Suprapubic skin (tissue), 4 donors: ENCODE measurements around the gene CCNYL1. TPM values are rescaled to one million over a fixed set of nuclear protein-coding genes. Genes with fewer than 3 reads are reported as not detected.
"Not testable (repeated sequence)": the region's sequence is repeated elsewhere in the genome, so short reads cannot be mapped to it uniquely, and the experiment has no call there.

ENCODE experiments used
- DNase-seq, 2 donors: peaks; one replicate each; pipeline ENCODE4 v3.0.0-alpha.2; 2019; ENCODE audit warnings: low spot score in 2 of 2
- H3K27ac ChIP-seq: fragments of 200-600 bp; sonication (generic); one replicate; pipeline ENCODE4 v1.5.1; 2019
- H3K27me3 ChIP-seq: fragments of 200-600 bp; sonication (generic); one replicate; pipeline ENCODE4 v1.5.1; 2019
- H3K36me3 ChIP-seq: fragments of 200-600 bp; sonication (generic); one replicate; pipeline ENCODE4 v1.5.1; 2019
- H3K4me1 ChIP-seq: fragments of 200-600 bp; sonication (generic); one replicate; pipeline ENCODE4 v1.5.1; 2019
- H3K4me3 ChIP-seq: fragments of 200-600 bp; sonication (generic); one replicate; pipeline ENCODE4 v1.5.1; 2019; ENCODE audit warnings: mild to moderate bottlenecking
- H3K9me3 ChIP-seq: fragments of 200-600 bp; sonication (generic); one replicate; pipeline ENCODE4 v1.5.1; 2019
- CTCF ChIP-seq, 2 donors: fragments of 200-600 bp in 1 of 2; fragments of 450-650 bp in 1 of 2; sonication (generic) in 1 of 2; IDR thresholded peaks; one replicate each; pipeline ENCODE4 v1.5.1; 2016 to 2019; ENCODE audit warnings: antibody characterized with exemption in 2 of 2, mild to moderate bottlenecking in 1 of 2, moderate library complexity in 1 of 2
- EP300 ChIP-seq: sonication (generic); formaldehyde crosslinking; IDR thresholded peaks from one replicate; pipeline ENCODE4 v1.6.1; 2017; ENCODE audit warnings: antibody characterized with exemption
- POLR2A ChIP-seq, 2 donors: fragments of 450-650 bp; IDR thresholded peaks; one replicate each; pipeline ENCODE4 v1.6.1; 2017; ENCODE audit warnings: antibody characterized with exemption in 2 of 2, mild to moderate bottlenecking in 2 of 2, moderate library complexity in 2 of 2
- POLR2AphosphoS5 ChIP-seq, 3 donors: sonication (generic); formaldehyde crosslinking; IDR thresholded peaks; one replicate each; pipeline ENCODE4 v1.6.1; 2017; ENCODE audit warnings: antibody characterized with exemption in 3 of 3
- WGBS: methylation state at CpG from one replicate; pipeline ENCODE4 v1.1.5; 2018; 5-methylcytosine and 5-hydroxymethylcytosine counted together
- total RNA-seq, 4 donors: library from RNA; depleted of rRNA; stranded (reverse); fragments of >200 nt; gene quantifications; one replicate each; pipeline ENCODE4 v1.1.0, GENCODE V29; 2016

Gene CCNYL1
- total RNA-seq, 4 donors from 2014 or later = 3.1 to 11.3 (median 5.4) TPM

GRCh38 chr2:207683438-207683837 lies 28.0 kb upstream of the CCNYL1 start:
- no peak for DNase-seq
- Histone ChIP-seq H3K4me1 (no peaks in the 10 kb centered on the region), H3K4me3 (no peak overlapping the region), H3K27me3 (peaks cover 6% of the 10 kb centered on the region), H3K36me3 (no peaks in the 10 kb centered on the region), H3K9me3 (no peaks in the 10 kb centered on the region), H3K27ac (no peak overlapping the region)
- TF ChIP-seq CTCF (IDR thresholded peaks at IDR 0.05) (no peak), POLR2AphosphoS5 (IDR thresholded peaks at IDR 0.05) (no peak), POLR2A (IDR thresholded peaks at IDR 0.05) (no peak), EP300 (no peak)
- WGBS = 82% methylated on average over 5 of the region's 5 CpGs

- Histone ChIP-seq H3K27ac (no peak overlapping the region), H3K36me3 (no peaks in the 10 kb centered on the region), H3K27me3 (peaks cover 6% of the 10 kb centered on the region), H3K4me1 (no peaks in the 10 kb centered on the region), H3K9me3 (no peaks in the 10 kb centered on the region), H3K4me3 (no peak overlapping the region)
- no peak for TF ChIP-seq EP300
- TF ChIP-seq CTCF (IDR thresholded peaks at IDR 0.05) = no peak
- 66% methylated on average over 3 of the region's 3 CpGs for WGBS
- DNase-seq = no peak
Observed at GRCh38 chr2:207683879-207684627, 27.4 kb upstream of the CCNYL1 start.

GRCh38 chr2:207686812-207687211 lies 24.6 kb upstream of the CCNYL1 start:
- no peaks in the 10 kb centered on the region for H3K36me3 ChIP-seq
- no peak for DNase-seq
- H3K4me1 ChIP-seq = no peaks in the 10 kb centered on the region
- H3K4me3 ChIP-seq = no peak overlapping the region
- no peak overlapping the region for H3K27ac ChIP-seq
- H3K27me3 ChIP-seq = no peaks in the 10 kb centered on the region
- WGBS = 48% methylated on average over 2 of the region's 2 CpGs
- H3K9me3 ChIP-seq = no peaks in the 10 kb centered on the region
- TF ChIP-seq POLR2AphosphoS5 (IDR thresholded peaks at IDR 0.05) (no peak), EP300 (no peak), CTCF (IDR thresholded peaks at IDR 0.05) (no peak), POLR2A (IDR thresholded peaks at IDR 0.05) (no peak)

- Histone ChIP-seq H3K27me3 (no peaks in the 10 kb centered on the region), H3K4me3 (no peak overlapping the region), H3K36me3 (no peaks in the 10 kb centered on the region), H3K27ac (no peak overlapping the region), H3K4me1 (no peaks in the 10 kb centered on the region), H3K9me3 (no peaks in the 10 kb centered on the region)
- TF ChIP-seq POLR2A (IDR thresholded peaks at IDR 0.05) (no peak), POLR2AphosphoS5 (IDR thresholded peaks at IDR 0.05) (no peak), CTCF (IDR thresholded peaks at IDR 0.05) (no peak), EP300 (no peak)
- no peak for DNase-seq
Observed at GRCh38 chr2:207688597-207688996, 22.8 kb upstream of the CCNYL1 start.

GRCh38 chr2:207690845-207691461 lies 20.5 kb upstream of the CCNYL1 start:
- 86% methylated on average over 16 of the region's 16 CpGs for WGBS
- H3K4me1 ChIP-seq, H3K9me3 ChIP-seq, H3K4me3 ChIP-seq, H3K27me3 ChIP-seq, H3K27ac ChIP-seq, H3K36me3 ChIP-seq, DNase-seq: not testable (repeated sequence)
